HCT116 (cell line): ENCODE data around the gene SOBP. TPM values are rescaled to one million over a fixed set of nuclear protein-coding genes. Genes with fewer than 3 reads are reported as not detected.

Experiments used
- ATAC-seq: fragments of 200-7000 bp; cut with Tn5 transposase; 2 replicates; pipeline ENCODE4 v1.9.1; 2020; ENCODE audit warnings: mild to moderate bottlenecking, moderate library complexity
- BruUV-seq: library from RNA; stranded (reverse); fragments of 400-500 nt; replicated peaks from 2 replicates; lab custom pipeline; 2021; lab: Mats Ljungman, UMichigan
- CTCF ChIA-PET: fragments of 300-600 bp; sonication (Branson Sonifier 250); formaldehyde crosslinking; loops from one replicate; lab custom pipeline; 2021; ENCODE audit warnings: antibody characterized with exemption; lab: Charles Lee
- POLR2A ChIA-PET: fragments of 300-600, 350-600 bp; sonication (Branson Sonifier 250); formaldehyde crosslinking; loops from one replicate; lab custom pipeline; 2021; ENCODE audit warnings: antibody characterized with exemption; lab: Charles Lee
- RAD21 ChIA-PET, 2 experiments: fragments of 300-600 bp; sonication (Branson Sonifier 250); formaldehyde crosslinking; loops; one replicate each; lab custom pipeline; 2023; ENCODE audit warnings: low total read pairs in 2 of 2; ENCODE audit not compliant: uncharacterized antibody in 2 of 2, unreplicated experiment in 2 of 2, low non-redundant PET in 1 of 2; lab: Charles Lee
- DNase-seq: peaks from one replicate; pipeline ENCODE4 v3.0.0-alpha.2; 2010; ENCODE audit warnings: low read depth, low spot score
- H2AFZ ChIP-seq: fragments of 200-600 bp; shearing (Covaris generic), sonication (generic); 2 replicates; pipeline ENCODE4 v1.6.1; 2017; ENCODE audit warnings: low read depth, mixed run types, mixed read lengths, antibody characterized with exemption, low read length; ENCODE audit not compliant: poor library complexity, severe bottlenecking
- H3K27ac ChIP-seq: 2 replicates; pipeline ENCODE4 v1.5.1; 2012; ENCODE audit warnings: low read depth, low read length
- H3K27me3 ChIP-seq: fragments of 200-600 bp; sonication (generic); 2 replicates; pipeline ENCODE4 v1.6.1; 2016; ENCODE audit warnings: mixed run types, low read length, mixed read lengths; ENCODE audit not compliant: insufficient read depth
- H3K36me3 ChIP-seq, 2 experiments: fragments of 200-500 bp in 1 of 2; fragments of 200-600 bp in 1 of 2; sonication (Bioruptor generic) in 1 of 2; sonication (generic) in 1 of 2; 2 replicates each; pipeline versions ENCODE4 v1.5.1 to v1.6.1; 2014 to 2016; ENCODE audit warnings: low read length in 2 of 2, inconsistent platforms in 1 of 2, mixed read lengths in 1 of 2, mixed run types in 1 of 2; ENCODE audit not compliant: insufficient read depth in 2 of 2, control insufficient read depth in 1 of 2
- H3K4me1 ChIP-seq, 2 experiments: fragments of 200-600 bp in 1 of 2; sonication (generic) in 1 of 2; 2 replicates each; pipeline versions ENCODE4 v1.5.1 to v1.6.1; 2012 to 2017; ENCODE audit warnings: low read length in 2 of 2, inconsistent platforms in 1 of 2, mild to moderate bottlenecking in 1 of 2, mixed read lengths in 1 of 2, mixed run types in 1 of 2, moderate library complexity in 1 of 2; ENCODE audit not compliant: insufficient read depth in 2 of 2, control insufficient read depth in 1 of 2
- H3K4me2 ChIP-seq: fragments of 200-600 bp; sonication (generic); 2 replicates; pipeline ENCODE4 v1.6.1; 2017; ENCODE audit warnings: mixed run types, low read length, mixed read lengths
- H3K4me3 ChIP-seq, 2 experiments: fragments of 200-600 bp in 1 of 2; sonication (generic) in 1 of 2; replicated peaks in 1 of 2; 2 replicates each; pipeline ENCODE4 v1.5.1; 2011 to 2016; ENCODE audit warnings: low read length in 2 of 2, control low read depth in 1 of 2, low read depth in 1 of 2, mild to moderate bottlenecking in 1 of 2, mixed read lengths in 1 of 2, mixed run types in 1 of 2
- H3K79me2 ChIP-seq: fragments of 200-600 bp; sonication (generic); 2 replicates; pipeline ENCODE4 v1.6.1; 2017; ENCODE audit warnings: mild to moderate bottlenecking, mixed run types, low read length, moderate library complexity, mixed read lengths; ENCODE audit not compliant: insufficient read depth
- H3K9ac ChIP-seq: fragments of 200-600 bp; sonication (generic); 2 replicates; pipeline ENCODE4 v1.6.1; 2016; ENCODE audit warnings: low read length, mixed read lengths
- H3K9me2 ChIP-seq: fragments of 200-600 bp; sonication (generic), shearing (Covaris generic); 2 replicates; pipeline ENCODE4 v1.6.1; 2017; ENCODE audit warnings: mixed run types, mild to moderate bottlenecking, moderate library complexity; ENCODE audit not compliant: insufficient read depth
- H3K9me3 ChIP-seq, 2 experiments: fragments of 200-500 bp in 1 of 2; fragments of 200-600 bp in 1 of 2; sonication (Bioruptor generic) in 1 of 2; sonication (generic) in 1 of 2; 2 replicates each; pipeline ENCODE4 v1.6.1; 2014 to 2017; ENCODE audit warnings: low read length in 2 of 2, mixed read lengths in 2 of 2, inconsistent platforms in 1 of 2, low read depth in 1 of 2, mild to moderate bottlenecking in 1 of 2, mixed run types in 1 of 2, moderate library complexity in 1 of 2; ENCODE audit not compliant: control insufficient read depth in 1 of 2, insufficient read depth in 1 of 2
- H4K20me1 ChIP-seq: fragments of 200-600 bp; sonication (generic), shearing (Covaris generic); 2 replicates; pipeline ENCODE4 v1.6.1; 2017; ENCODE audit warnings: mixed run types, mild to moderate bottlenecking, moderate library complexity; ENCODE audit not compliant: insufficient read depth
- ATF3 ChIP-seq: IDR thresholded peaks from 2 replicates; pipeline ENCODE4 v1.6.1; 2012
- CBX3 ChIP-seq: IDR thresholded peaks from 2 replicates; pipeline ENCODE4 v1.6.1; 2012; ENCODE audit warnings: low read depth
- CEBPB ChIP-seq: IDR thresholded peaks from 2 replicates; pipeline ENCODE4 v1.6.1; 2012; ENCODE audit warnings: low read depth
- EGR1 ChIP-seq: IDR thresholded peaks from 2 replicates; pipeline ENCODE4 v1.6.1; 2012; ENCODE audit warnings: low read depth
- ELF1 ChIP-seq: IDR thresholded peaks from 2 replicates; pipeline ENCODE4 v1.6.1; 2012; ENCODE audit warnings: low read depth, borderline replicate concordance
- EZH2 ChIP-seq: fragments of 200-600 bp; sonication (generic); IDR thresholded peaks from 2 replicates; pipeline ENCODE4 v1.6.1; 2017; ENCODE audit warnings: antibody characterized with exemption, mixed run types
- EZH2phosphoT487 ChIP-seq: fragments of 200-600 bp; IDR thresholded peaks from 2 replicates; pipeline ENCODE4 v1.6.1; 2018; ENCODE audit warnings: antibody characterized with exemption, borderline replicate concordance
- FOSL1 ChIP-seq: IDR thresholded peaks from 2 replicates; pipeline ENCODE4 v1.6.1; 2012; ENCODE audit warnings: low read depth
- JUND ChIP-seq: IDR thresholded peaks from 2 replicates; pipeline ENCODE4 v1.6.1; 2012
- MAX ChIP-seq: IDR thresholded peaks from 2 replicates; pipeline ENCODE4 v1.6.1; 2012
- POLR2A ChIP-seq: IDR thresholded peaks from 2 replicates; pipeline ENCODE4 v1.7.0; 2011; ENCODE audit warnings: borderline replicate concordance; ENCODE audit not compliant: insufficient read depth, insufficient read length; ENCODE audit errors: extremely low read depth
- RAD21 ChIP-seq: IDR thresholded peaks from 2 replicates; pipeline ENCODE4 v1.6.1; 2012; ENCODE audit warnings: low read depth, mild to moderate bottlenecking
- REST ChIP-seq: IDR thresholded peaks from 2 replicates; pipeline ENCODE4 v1.6.1; 2012; ENCODE audit warnings: low read depth
- SIN3A ChIP-seq: IDR thresholded peaks from 2 replicates; pipeline ENCODE4 v1.6.1; 2012; ENCODE audit warnings: low read depth
- SP1 ChIP-seq: IDR thresholded peaks from 2 replicates; pipeline ENCODE4 v1.6.1; 2012; ENCODE audit warnings: low read depth
- SRF ChIP-seq: IDR thresholded peaks from 2 replicates; pipeline ENCODE4 v1.6.1; 2012; ENCODE audit warnings: low read depth
- TCF7L2 ChIP-seq: IDR thresholded peaks from 2 replicates; pipeline ENCODE4 v1.7.0; 2011; ENCODE audit warnings: borderline replicate concordance, inconsistent platforms; ENCODE audit not compliant: insufficient read depth, insufficient read length; ENCODE audit errors: extremely low read depth
- YY1 ChIP-seq: IDR thresholded peaks from 2 replicates; pipeline ENCODE4 v1.6.1; 2011; ENCODE audit warnings: low read length, low read depth, moderate library complexity, mild to moderate bottlenecking; ENCODE audit not compliant: insufficient replicate concordance; ENCODE audit errors: extremely low read depth
- ZBTB33 ChIP-seq: IDR thresholded peaks from 2 replicates; pipeline ENCODE4 v1.6.1; 2011; ENCODE audit warnings: mild to moderate bottlenecking, low read length, moderate library complexity; ENCODE audit not compliant: insufficient replicate concordance; ENCODE audit errors: extremely low read depth
- ZNF274 ChIP-seq: fragments of 200-500 bp; sonication (Bioruptor generic); IDR thresholded peaks from 2 replicates; pipeline ENCODE4 v1.6.1; 2014; ENCODE audit warnings: mild to moderate bottlenecking, low read depth, low read length, inconsistent platforms
- intact Hi-C: fragments of 100-400 bp; cut with micrococcal nuclease; formaldehyde crosslinking; loops from 2 replicates; pipeline ENCODE4 v1.10.0; 2022
- total RNA-seq: library from RNA; stranded (reverse); gene quantifications from one replicate; pipeline ENCODE4 v1.2.1, GENCODE V29; 2021; ENCODE audit not compliant: unreplicated experiment

Gene SOBP
- total RNA-seq, 1 experiment from 2014 or later, result 2.6 TPM

GRCh38 chr6:107572886-107573285 lies 83.0 kb downstream of the SOBP start:
- Histone ChIP-seq H4K20me1 (no peaks in the 10 kb centered on the region), H3K9ac (no peak overlapping the region), H2AFZ (no peak overlapping the region), H3K4me2 (no peak overlapping the region), H3K9me3 (no peaks in the 10 kb centered on the region), H3K27me3 (no peaks in the 10 kb centered on the region), H3K79me2 (no peaks in the 10 kb centered on the region), H3K4me1 (no peaks in the 10 kb centered on the region), H3K4me3 (no peak overlapping the region), H3K27ac (no peak overlapping the region), H3K36me3 (no peaks in the 10 kb centered on the region), H3K9me2 (no peaks in the 10 kb centered on the region)
- no TSS peak for BruUV-seq
- ATAC-seq (no peak), DNase-seq (no peak)
- ChIA-PET CTCF (no interaction called here), RAD21 (no interaction called here), POLR2A (no interaction called here)
- TF ChIP-seq ZBTB33, result no peak
- no peak for TF ChIP-seq RAD21
- no peak for TF ChIP-seq ZNF274
- no peak for TF ChIP-seq FOSL1
- TF ChIP-seq CBX3, result no peak
- TF ChIP-seq EZH2phosphoT487, result no peak
- no peak for TF ChIP-seq MAX
- TF ChIP-seq SP1, result no peak
- no peak for TF ChIP-seq SRF
- TF ChIP-seq EZH2, result no peak
- TF ChIP-seq JUND, result no peak
- TF ChIP-seq CEBPB, result no peak
- TF ChIP-seq YY1, result no peak
- TF ChIP-seq ATF3, result no peak
- TF ChIP-seq TCF7L2, result no peak
- no peak for TF ChIP-seq SIN3A
- no peak for TF ChIP-seq POLR2A
- TF ChIP-seq ELF1, result no peak
- TF ChIP-seq EGR1, result no peak
- no peak for TF ChIP-seq REST
- intact Hi-C loops, result no loop called here
